ENCODE measurements around the gene MAP3K8. TPM values are rescaled to one million over a fixed set of nuclear protein-coding genes. Genes with fewer than 3 reads are reported as not detected.

The MAP3K8 gene
- total and polyA plus RNA-seq, 9 of the 15 experiments (the other 6 are each of a cell fraction or from before 2014, with no cell fraction given), result 6.9 to 23.6 (median 13.6) TPM

GRCh38 chr10:30490289-30491000, 56.5 kb downstream of the MAP3K8 start:
- in situ Hi-C loops (cut with MboI) (no loop called here), intact Hi-C loops (cut with micrococcal nuclease) (no loop called here)
- no peaks in the 10 kb centered on the region for H3K79me2 ChIP-seq (ENCODE audit: control insufficient read depth, insufficient read depth, low read length)
- POLR2A ChIA-PET, result interaction anchor here (1.4 kb wide), 1 partner anchor 18 kb away, joined by 6 read pairs; no protein-coding TSS in a partner anchor
- H3K27me3 ChIP-seq (ENCODE audit: control insufficient read depth in 2 of 2, insufficient read depth in 2 of 2, low read length in 2 of 2), result no peaks in the 10 kb centered on the region
- H3K4me3 ChIP-seq, result no peak overlapping the region
- no peak overlapping the region for H2AFZ ChIP-seq (ENCODE audit: low read depth, low read length)
- no TSS peak for BruUV-seq (replicated peaks)
- no peaks in the 10 kb centered on the region for H3K9me1 ChIP-seq (ENCODE audit: control insufficient read depth, insufficient read depth, low read length)
- TF ChIP-seq ZNF3 (CRISPR knock-in tag; IDR thresholded peaks at IDR 0.05) (no peak), MAFF (IDR thresholded peaks at IDR 0.05; ENCODE audit: low read length) (no peak), CXXC5 (CRISPR knock-in tag; IDR thresholded peaks at IDR 0.05) (no peak), HDAC6 (IDR thresholded peaks at IDR 0.05; ENCODE audit: low read depth, low read length) (no peak), NR0B1 (IDR thresholded peaks at IDR 0.05; ENCODE audit: partially characterized antibody) (no peak), HDAC3 (IDR thresholded peaks at IDR 0.05; ENCODE audit: borderline replicate concordance, partially characterized antibody) (no peak), MBD2 (IDR thresholded peaks at IDR 0.05; ENCODE audit: borderline replicate concordance, low read depth) (no peak), E2F5 (CRISPR knock-in tag; IDR thresholded peaks at IDR 0.05) (no peak), ZFP30 (CRISPR knock-in tag; IDR thresholded peaks at IDR 0.05; ENCODE audit: borderline replicate concordance) (no peak), ZNF696 (CRISPR knock-in tag; conservative IDR thresholded peaks at IDR 0.05) (no peak), HMGN3 (IDR thresholded peaks at IDR 0.05; ENCODE audit: borderline replicate concordance, extremely low read depth, insufficient read length, low read depth, low read length) (no peak), ERF (CRISPR knock-in tag; IDR thresholded peaks at IDR 0.05) (no peak), RBM14 (IDR thresholded peaks at IDR 0.05; ENCODE audit: borderline replicate concordance, insufficient read depth, low read depth, low read length) (no peak), POLR2B (IDR thresholded peaks at IDR 0.05; ENCODE audit: low read depth, partially characterized antibody) (no peak), CHCHD3 (CRISPR knock-in tag; IDR thresholded peaks at IDR 0.05) (no peak), SP1 (CRISPR knock-in tag; IDR thresholded peaks at IDR 0.05) (no peak), TCF15 (CRISPR knock-in tag; IDR thresholded peaks at IDR 0.05) (no peak), SMAD3 (CRISPR knock-in tag; conservative IDR thresholded peaks at IDR 0.05) (no peak), KAT8 (IDR thresholded peaks at IDR 0.05; ENCODE audit: low read depth) (no peak)
- H3K27ac ChIP-seq (ENCODE audit: extremely low read depth, low read depth, low read length), result no peak overlapping the region
- no peak for DNase-seq (ENCODE audit: extremely low read depth in 1 of 4, low spot score in 3 of 4)
- H3K4me2 ChIP-seq (ENCODE audit: insufficient read depth, low read length), result no peak overlapping the region
- 58% methylated on average over 9 of the region's 9 CpGs for WGBS (ENCODE audit: insufficient coverage, low coverage, missing lambda C conversion rate)
- H3K9me3 ChIP-seq (replicated peaks; ENCODE audit: control insufficient read depth, insufficient read depth, low read depth, low read length), result no peaks in the 10 kb centered on the region
- H3K36me3 ChIP-seq (ENCODE audit: control insufficient read depth, insufficient read depth, low read length), result no peaks in the 10 kb centered on the region
- CTCF ChIA-PET (ENCODE audit: low intra/inter-chr PET ratio), result no interaction called here
- no peak for FAIRE-seq
- H3K4me1 ChIP-seq (replicated peaks in 1 of 2; ENCODE audit: control insufficient read depth in 2 of 2, insufficient read depth in 2 of 2, low read length in 2 of 2), result peaks cover 11 to 22% of the 10 kb centered on the region in 2 experiments; a peak in 3 of 5 replicates
- H3K9ac ChIP-seq (ENCODE audit: insufficient read depth in 1 of 2, low read depth in 2 of 2, low read length in 2 of 2), result no peak overlapping the region
- ATAC-seq, result no peak
- H4K20me1 ChIP-seq (replicated peaks; ENCODE audit: control insufficient read depth, insufficient read depth, low read length), result no peaks in the 10 kb centered on the region
